Trophoblast cell (in vitro differentiated cells and primary cell): ENCODE results near the gene G6PC3.

ENCODE experiments used
- DNase-seq, 2 donors: peaks; one replicate each; pipeline ENCODE4 v3.0.0-alpha.2; 2016
- H2AFZ ChIP-seq: 2 replicates; pipeline ENCODE4 v1.6.1; 2013; ENCODE audit warnings: low read length, moderate library complexity, mild to moderate bottlenecking; ENCODE audit not compliant: insufficient read depth, poor library complexity
- H2AK5ac ChIP-seq: 2 replicates; pipeline ENCODE4 v1.6.1; 2013; ENCODE audit warnings: mild to moderate bottlenecking, low read length
- H2BK120ac ChIP-seq: 2 replicates; pipeline ENCODE4 v1.6.1; 2013; ENCODE audit warnings: low read length, mild to moderate bottlenecking, moderate library complexity; ENCODE audit not compliant: insufficient read depth, poor library complexity
- H2BK12ac ChIP-seq: 2 replicates; pipeline ENCODE4 v1.6.1; 2013; ENCODE audit warnings: mild to moderate bottlenecking, low read length, moderate library complexity
- H2BK5ac ChIP-seq: 2 replicates; pipeline ENCODE4 v1.6.1; 2013; ENCODE audit warnings: low read length, low read depth, moderate library complexity, mild to moderate bottlenecking; ENCODE audit not compliant: poor library complexity
- H3K14ac ChIP-seq: 2 replicates; pipeline ENCODE4 v1.6.1; 2013; ENCODE audit warnings: mild to moderate bottlenecking, low read length
- H3K18ac ChIP-seq: 2 replicates; pipeline ENCODE4 v1.6.1; 2013; ENCODE audit warnings: mild to moderate bottlenecking, low read length
- H3K23ac ChIP-seq: 2 replicates; pipeline ENCODE4 v1.6.1; 2013; ENCODE audit warnings: low read length
- H3K27ac ChIP-seq: 2 replicates; pipeline ENCODE4 v1.5.1; 2013; ENCODE audit warnings: low read depth, mild to moderate bottlenecking, inconsistent platforms, low read length, moderate library complexity
- H3K27me3 ChIP-seq: 2 replicates; pipeline ENCODE4 v1.6.1; 2013; ENCODE audit warnings: inconsistent platforms, mild to moderate bottlenecking, low read length, moderate library complexity; ENCODE audit not compliant: insufficient read depth
- H3K36me3 ChIP-seq, 2 experiments: 1 replicate in 1 of 2; 2 replicates in 1 of 2; pipeline ENCODE4 v1.6.1; 2013; ENCODE audit warnings: low read length in 2 of 2, mild to moderate bottlenecking in 2 of 2, moderate library complexity in 1 of 2; ENCODE audit not compliant: insufficient read depth in 2 of 2, control insufficient read depth in 1 of 2
- H3K4ac ChIP-seq: 2 replicates; pipeline ENCODE4 v1.6.1; 2013; ENCODE audit warnings: low read depth, mild to moderate bottlenecking, low read length, moderate library complexity
- H3K4me1 ChIP-seq, 2 experiments: 1 replicate in 1 of 2; 2 replicates in 1 of 2; pipeline ENCODE4 v1.6.1; 2013; ENCODE audit warnings: low read length in 2 of 2, mild to moderate bottlenecking in 2 of 2, moderate library complexity in 1 of 2; ENCODE audit not compliant: insufficient read depth in 2 of 2, control insufficient read depth in 1 of 2
- H3K4me2 ChIP-seq: 2 replicates; pipeline ENCODE4 v1.6.1; 2013; ENCODE audit warnings: inconsistent platforms, mild to moderate bottlenecking, low read length, moderate library complexity
- H3K4me3 ChIP-seq: 2 replicates; pipeline ENCODE4 v1.5.1; 2013; ENCODE audit warnings: mild to moderate bottlenecking, low read depth, low read length, inconsistent platforms
- H3K79me1 ChIP-seq: one replicate; pipeline ENCODE4 v1.6.1; 2013; ENCODE audit warnings: low read length
- H3K79me2 ChIP-seq: 2 replicates; pipeline ENCODE4 v1.6.1; 2013; ENCODE audit warnings: low read length, mild to moderate bottlenecking; ENCODE audit not compliant: control insufficient read depth, insufficient read depth, poor library complexity
- H3K9ac ChIP-seq: 2 replicates; pipeline ENCODE4 v1.6.1; 2013; ENCODE audit warnings: mild to moderate bottlenecking, low read length
- H3K9me3 ChIP-seq: 2 replicates; pipeline ENCODE4 v1.6.1; 2013; ENCODE audit warnings: low read depth, mild to moderate bottlenecking, control low read depth, inconsistent platforms, low read length; ENCODE audit not compliant: insufficient read depth
- H4K12ac ChIP-seq: 2 replicates; pipeline ENCODE4 v1.6.1; 2013; ENCODE audit warnings: low read depth, mild to moderate bottlenecking, low read length, moderate library complexity
- H4K8ac ChIP-seq: 2 replicates; pipeline ENCODE4 v1.6.1; 2013; ENCODE audit warnings: low read depth, mild to moderate bottlenecking, low read length, moderate library complexity
- H4K91ac ChIP-seq: one replicate; pipeline ENCODE4 v1.6.1; 2013; ENCODE audit warnings: low read depth, mild to moderate bottlenecking, low read length, moderate library complexity
- WGBS: extraction: QIAGEN DNeasy Blood & Tissue Kit; methylation state at CpG from one replicate; pipeline ENCODE4 v1.1.7; 2013; ENCODE audit warnings: missing lambda C conversion rate; ENCODE audit not compliant: insufficient read length, insufficient coverage; ENCODE audit errors: extremely low coverage; 5-methylcytosine and 5-hydroxymethylcytosine counted together

G6PC3 gene

DNA sequence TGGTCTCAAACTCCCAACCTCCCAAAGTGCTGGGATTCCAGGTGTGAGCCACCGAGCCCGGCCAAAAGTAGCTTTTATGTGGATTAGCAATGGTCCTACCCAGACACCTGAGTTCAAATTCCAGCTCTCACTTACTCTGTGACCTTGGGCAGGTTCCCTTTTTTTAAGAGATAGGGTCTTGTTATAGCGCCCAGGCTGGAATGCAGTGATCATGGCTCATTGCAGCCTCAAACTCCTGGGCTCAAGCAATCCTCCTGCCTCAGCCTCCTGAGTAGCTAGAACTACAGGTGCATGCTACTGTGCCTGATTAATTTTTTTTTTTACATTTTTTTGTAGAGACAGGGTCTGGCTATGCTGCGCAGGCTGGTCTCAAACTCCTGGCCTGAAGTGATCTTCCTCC lies 36.3 kb downstream of the G6PC3 start:
- Histone ChIP-seq H3K23ac (no peak overlapping the region), H3K9me3 (no peaks in the 10 kb centered on the region), H2AFZ (no peak overlapping the region), H2BK5ac (no peak overlapping the region), H4K91ac (no peak overlapping the region), H4K12ac (no peak overlapping the region), H3K27ac (no peak overlapping the region), H3K18ac (no peak overlapping the region), H3K79me1 (peaks cover 25% of the 10 kb centered on the region), H3K4ac (no peak overlapping the region), H3K27me3 (no peaks in the 10 kb centered on the region), H2AK5ac (no peak overlapping the region), H3K79me2 (peaks cover 2% of the 10 kb centered on the region), H3K4me1 (peaks cover 28 to 30% of the 10 kb centered on the region in 2 experiments), H2BK120ac (no peak overlapping the region), H4K8ac (no peak overlapping the region), H3K36me3 (peaks cover 4 to 10% of the 10 kb centered on the region in 2 experiments), H3K4me3 (no peak overlapping the region), H3K9ac (no peak overlapping the region), H3K4me2 (no peak overlapping the region), H2BK12ac (no peak overlapping the region), H3K14ac (no peak overlapping the region)
- no peak for DNase-seq
- no CpG with 5 or more reads among the region's 4 CpGs for WGBS

DNA sequence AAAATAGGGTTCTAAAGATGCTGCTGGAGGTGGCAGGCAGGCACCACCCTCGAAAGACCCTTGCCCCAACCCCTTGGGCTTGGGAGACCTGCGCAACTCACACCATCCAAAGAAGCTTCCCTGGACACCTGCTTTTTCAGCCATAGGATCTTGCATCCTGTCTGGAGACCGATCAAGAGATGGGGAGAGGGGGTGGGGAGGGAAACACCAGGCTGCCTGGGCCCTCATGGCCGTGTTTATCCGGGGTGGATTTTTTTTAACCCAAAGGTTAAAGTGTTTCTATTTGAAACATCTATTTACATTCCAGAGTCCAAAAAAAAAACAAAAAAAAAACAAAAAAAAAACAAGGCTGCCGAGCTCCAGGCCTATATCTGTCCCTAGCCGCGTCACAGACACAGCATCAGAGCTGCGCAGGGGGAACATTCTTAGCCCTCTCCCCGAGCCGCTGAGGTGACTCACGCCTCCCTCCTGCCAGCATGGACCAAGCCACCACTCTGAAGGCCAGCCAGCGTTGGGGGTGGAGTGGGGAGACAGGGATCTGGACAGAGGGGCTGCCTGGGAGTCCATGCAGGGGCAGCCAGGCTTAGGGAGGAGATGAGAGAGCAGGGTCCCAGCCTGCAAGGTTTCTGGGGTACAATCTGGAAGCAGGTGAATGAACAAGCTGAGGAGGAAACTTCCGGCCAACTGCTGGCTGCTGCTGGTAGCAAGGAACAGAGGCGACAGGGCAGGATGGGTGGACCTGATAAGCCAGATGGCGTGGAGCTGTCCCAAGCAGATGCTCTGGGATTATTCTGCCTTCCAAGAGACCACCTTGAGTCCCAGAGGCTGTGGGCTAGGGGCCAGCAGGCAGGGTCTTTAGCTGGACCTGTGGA lies 38.1 kb downstream of the G6PC3 start:
- peak overlapping the region; percentile 40 for H2AK5ac ChIP-seq
- H3K79me1 ChIP-seq = peaks cover 23% of the 10 kb centered on the region
- no peak overlapping the region for H3K23ac ChIP-seq
- peak overlapping the region; percentile 70 for H2BK5ac ChIP-seq
- peak overlapping the region; percentile 24 for H3K4me2 ChIP-seq
- peaks cover 20 to 23% of the 10 kb centered on the region in 2 experiments for H3K4me1 ChIP-seq
- no peak overlapping the region for H3K9ac ChIP-seq
- no peaks in the 10 kb centered on the region for H3K27me3 ChIP-seq
- H3K79me2 ChIP-seq = peaks cover 2% of the 10 kb centered on the region
- H2AFZ ChIP-seq = no peak overlapping the region
- H3K4ac ChIP-seq = peak overlapping the region; percentile 2
- DNase-seq = peak; percentile 98
- H4K12ac ChIP-seq = no peak overlapping the region
- H4K8ac ChIP-seq = peak overlapping the region; percentile 20
- H2BK12ac ChIP-seq = peak overlapping the region; percentile 6
- H3K36me3 ChIP-seq = peaks cover 4 to 10% of the 10 kb centered on the region in 2 experiments
- H2BK120ac ChIP-seq = peak overlapping the region; percentile 39
- H3K27ac ChIP-seq = peak overlapping the region; percentile 84
- no CpG with 5 or more reads among the region's 16 CpGs for WGBS
- peak overlapping the region; percentile 33 for H3K18ac ChIP-seq
- H3K4me3 ChIP-seq = no peak overlapping the region
- peak overlapping the region; percentile 10 for H3K14ac ChIP-seq
- H4K91ac ChIP-seq = peak overlapping the region; percentile 80
- no peaks in the 10 kb centered on the region for H3K9me3 ChIP-seq

DNA sequence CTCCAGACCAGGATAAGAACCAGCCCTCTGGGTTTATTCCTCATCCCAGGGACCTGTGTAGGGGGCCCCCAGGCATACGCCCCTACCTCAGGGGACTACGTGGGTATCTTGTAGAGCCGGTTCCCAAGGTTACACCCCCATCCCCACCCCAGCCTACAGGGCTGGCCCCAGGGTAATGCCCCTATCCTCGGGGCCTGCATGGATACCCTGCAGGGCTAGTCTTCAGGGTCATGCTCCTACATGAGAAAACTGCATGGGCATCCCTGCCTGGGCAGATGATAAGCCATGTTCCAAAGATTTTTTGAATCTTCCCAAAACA lies 38.7 kb downstream of the G6PC3 start:
- Histone ChIP-seq H3K23ac (no peak overlapping the region), H3K27ac (peak overlapping the region; percentile 84), H3K14ac (peak overlapping the region; percentile 10), H3K27me3 (no peaks in the 10 kb centered on the region), H2BK120ac (no peak overlapping the region), H3K4me2 (no peak overlapping the region), H3K36me3 (peaks cover 4 to 9% of the 10 kb centered on the region in 2 experiments), H4K12ac (no peak overlapping the region), H2AFZ (no peak overlapping the region), H3K4ac (no peak overlapping the region), H3K4me3 (no peak overlapping the region), H3K79me2 (peaks cover 2% of the 10 kb centered on the region), H2BK12ac (no peak overlapping the region), H4K91ac (peak overlapping the region; percentile 80), H3K4me1 (peaks cover 18 to 25% of the 10 kb centered on the region in 2 experiments), H3K79me1 (peaks cover 23% of the 10 kb centered on the region), H4K8ac (no peak overlapping the region), H3K18ac (no peak overlapping the region), H3K9ac (no peak overlapping the region), H2BK5ac (no peak overlapping the region), H3K9me3 (no peaks in the 10 kb centered on the region), H2AK5ac (no peak overlapping the region)
- peak; percentile 98 to 99 for DNase-seq
- no CpG with 5 or more reads among the region's 4 CpGs for WGBS

DNA sequence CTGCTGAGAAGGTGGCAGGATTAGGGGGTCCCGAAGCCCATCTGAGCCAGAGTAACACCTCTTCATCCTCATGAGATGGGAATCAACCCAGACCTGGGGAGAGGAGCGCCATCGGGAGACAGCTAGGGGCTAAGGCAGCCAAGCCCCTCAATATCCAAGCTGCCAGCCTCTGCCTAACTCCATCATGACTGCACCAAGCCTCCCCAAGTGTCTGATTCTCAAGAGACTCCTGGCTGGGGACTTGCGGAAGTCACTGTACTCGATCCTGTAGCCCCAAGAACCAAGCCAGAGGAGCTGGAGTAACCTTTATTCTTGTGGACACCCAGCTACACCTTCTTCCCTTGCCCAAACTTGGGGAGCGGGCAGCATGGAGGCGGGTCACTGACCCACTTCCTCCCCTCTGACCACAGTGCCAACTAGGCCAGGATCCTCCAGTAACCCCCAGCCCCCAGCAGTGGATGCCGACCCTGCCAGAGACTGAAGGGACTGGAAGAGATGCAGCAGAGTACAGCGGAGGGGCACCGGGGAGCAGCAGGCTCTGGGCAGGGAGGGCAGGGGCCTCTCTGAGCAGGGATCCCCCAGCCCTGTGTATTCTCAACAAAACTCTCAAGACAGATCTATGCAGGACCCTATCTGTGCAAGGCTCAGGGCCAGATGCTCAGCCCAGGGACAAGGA lies 39.6 kb downstream of the G6PC3 start:
- peaks cover 2% of the 10 kb centered on the region for H3K79me2 ChIP-seq
- peak overlapping the region; percentile 9 for H4K8ac ChIP-seq
- DNase-seq = no peak
- H3K4me3 ChIP-seq = no peak overlapping the region
- no peak overlapping the region for H3K27ac ChIP-seq
- no CpG with 5 or more reads among the region's 10 CpGs for WGBS
- H2BK5ac ChIP-seq = peak overlapping the region; percentile 55
- H4K91ac ChIP-seq = peak overlapping the region; percentile 65
- peaks cover 18 to 25% of the 10 kb centered on the region in 2 experiments for H3K4me1 ChIP-seq
- H3K4ac ChIP-seq = no peak overlapping the region
- H3K9ac ChIP-seq = no peak overlapping the region
- no peaks in the 10 kb centered on the region for H3K27me3 ChIP-seq
- no peak overlapping the region for H3K4me2 ChIP-seq
- peak overlapping the region; percentile 12 for H3K14ac ChIP-seq
- peak overlapping the region; percentile 57 for H2BK120ac ChIP-seq
- H3K79me1 ChIP-seq = peaks cover 20% of the 10 kb centered on the region
- peaks cover 0 to 7% of the 10 kb centered on the region in 2 experiments for H3K36me3 ChIP-seq
- H3K23ac ChIP-seq = no peak overlapping the region
- H3K9me3 ChIP-seq = no peaks in the 10 kb centered on the region
- H2AFZ ChIP-seq = no peak overlapping the region
- no peak overlapping the region for H4K12ac ChIP-seq
- peak overlapping the region; percentile 1 for H2BK12ac ChIP-seq
- no peak overlapping the region for H3K18ac ChIP-seq
- H2AK5ac ChIP-seq = peak overlapping the region; percentile 49
